Cardiac fibroblast (primary cell): ENCODE results near the gene UGT3A2.

Source experiments
- DNase-seq, 2 donors: peaks; one replicate each; pipeline versions ENCODE4 v3.0.0 to v3.0.0-alpha.2; 2010; ENCODE audit warnings: low read depth in 2 of 2
- H3K4me3 ChIP-seq, 2 donors: replicated peaks in 1 of 2; 1 replicate in 1 of 2; 2 replicates in 1 of 2; pipeline ENCODE4 v1.5.1; 2011; ENCODE audit warnings: low read depth in 2 of 2, low read length in 2 of 2, mild to moderate bottlenecking in 2 of 2, moderate library complexity in 1 of 2
- CTCF ChIP-seq: IDR thresholded peaks from one replicate; pipeline ENCODE4 v1.5.1; 2011; ENCODE audit warnings: low read depth, mild to moderate bottlenecking, low read length, inconsistent platforms

Gene UGT3A2

DNA sequence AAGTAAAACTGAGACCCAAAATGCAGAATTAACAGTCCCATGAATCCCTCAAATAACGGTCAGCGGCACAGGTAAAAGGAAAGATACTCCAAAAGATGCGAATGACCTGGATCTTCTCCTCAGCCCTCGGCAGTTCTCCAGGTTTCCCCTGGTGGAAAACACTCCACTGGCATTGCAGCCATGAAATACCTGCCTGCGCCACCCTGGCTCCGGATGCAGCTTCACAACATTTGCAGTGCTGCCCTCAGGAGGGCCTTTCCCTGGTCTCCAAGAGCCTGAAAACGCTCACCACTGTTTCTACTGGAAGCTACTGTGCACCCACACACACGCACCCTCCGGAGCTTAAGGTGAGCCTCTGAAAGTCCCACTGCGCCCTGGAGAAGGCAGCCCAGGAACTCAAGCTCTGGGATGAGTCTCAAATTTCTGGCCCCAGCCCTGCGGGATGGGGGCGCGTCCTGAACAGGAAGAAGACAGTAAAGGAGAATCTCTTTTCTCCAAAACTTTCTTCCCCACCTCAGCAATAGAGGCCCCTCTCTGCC lies 612 bp downstream of the UGT3A2 start:
- no peak for TF ChIP-seq CTCF
- no peak for DNase-seq
- no peak overlapping the region for H3K4me3 ChIP-seq

DNA sequence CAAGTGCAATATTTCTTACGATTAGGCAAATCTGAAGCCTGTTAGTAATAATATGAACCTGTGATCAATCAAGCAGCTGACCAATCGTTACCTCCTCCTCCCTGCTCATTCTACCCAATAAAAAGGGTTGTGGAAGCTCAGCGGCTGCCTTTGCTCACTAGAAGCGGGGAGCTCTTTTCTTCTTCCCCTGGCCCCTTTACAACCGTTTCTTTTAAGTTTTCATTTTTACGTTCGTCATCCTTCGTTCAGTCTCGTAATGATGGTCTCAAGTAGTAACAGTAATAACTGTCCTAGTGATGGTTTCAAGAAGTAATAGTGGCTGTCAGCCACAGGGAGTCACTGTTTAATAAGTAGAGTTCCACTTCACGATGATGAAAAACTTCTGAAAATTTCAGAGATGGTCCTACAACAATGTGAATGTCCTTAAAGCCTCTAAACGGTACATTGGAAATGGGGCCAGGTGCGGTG lies 6.2 kb downstream of the UGT3A2 start:
- H3K4me3 ChIP-seq = no peak overlapping the region
- DNase-seq = no peak
- no peak for TF ChIP-seq CTCF

GRCh38 chr5:36059571-36060419 lies 6.9 kb downstream of the UGT3A2 start:
- H3K4me3 ChIP-seq = no peak overlapping the region
- no peak for TF ChIP-seq CTCF
- DNase-seq = no peak

DNA sequence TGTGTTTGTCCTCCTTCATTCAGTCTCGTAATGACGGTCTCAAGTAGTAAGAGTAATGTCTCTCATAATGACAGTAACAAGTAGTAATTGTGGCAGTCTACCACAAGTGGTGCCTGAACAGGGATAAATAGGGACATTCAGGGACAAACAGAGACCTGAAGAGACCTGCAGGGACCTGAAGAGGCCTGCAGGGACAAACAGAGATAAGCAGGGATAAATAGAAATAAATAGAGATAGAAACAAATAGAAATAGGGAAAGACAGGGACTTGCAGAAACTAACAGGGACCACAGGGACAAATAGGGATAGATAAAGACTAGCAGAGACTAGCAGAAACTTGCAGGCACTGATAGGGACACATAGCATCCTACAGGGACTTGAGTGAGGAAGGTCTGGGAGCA lies 7.9 kb downstream of the UGT3A2 start:
- TF ChIP-seq CTCF = no peak
- no peak for DNase-seq
- H3K4me3 ChIP-seq = no peak overlapping the region

DNA sequence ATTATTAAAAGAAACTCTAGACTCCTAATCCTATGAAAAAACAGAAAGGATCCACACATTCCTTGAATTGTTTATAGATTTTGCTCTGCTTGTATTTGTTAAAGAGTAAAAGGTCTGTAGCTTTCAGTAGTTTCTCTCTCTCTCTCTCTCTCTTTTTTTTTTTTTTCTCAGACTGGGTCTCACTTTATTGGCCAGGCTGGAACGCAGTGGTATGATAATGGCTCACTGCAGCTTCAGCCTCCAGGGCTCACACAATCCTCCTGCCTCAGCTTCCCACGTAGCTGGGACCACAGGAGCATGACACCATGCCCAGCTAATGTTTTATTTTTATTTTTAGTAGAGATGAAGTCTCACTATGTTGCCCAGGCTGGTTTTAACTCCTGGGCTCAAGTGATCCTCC lies 9.3 kb downstream of the UGT3A2 start:
- DNase-seq = no peak
- TF ChIP-seq CTCF = no peak
- H3K4me3 ChIP-seq = no peak overlapping the region

GRCh38 chr5:36056422-36056821 lies 10.3 kb downstream of the UGT3A2 start:
- TF ChIP-seq CTCF = no peak
- no peak for DNase-seq
- H3K4me3 ChIP-seq = no peak overlapping the region
